Measurements from ENCODE around the gene MAPK7.
A peak's percentile ranks its signal among the peaks of the same experiment; 100 is the strongest.

The MAPK7 gene

DNA sequence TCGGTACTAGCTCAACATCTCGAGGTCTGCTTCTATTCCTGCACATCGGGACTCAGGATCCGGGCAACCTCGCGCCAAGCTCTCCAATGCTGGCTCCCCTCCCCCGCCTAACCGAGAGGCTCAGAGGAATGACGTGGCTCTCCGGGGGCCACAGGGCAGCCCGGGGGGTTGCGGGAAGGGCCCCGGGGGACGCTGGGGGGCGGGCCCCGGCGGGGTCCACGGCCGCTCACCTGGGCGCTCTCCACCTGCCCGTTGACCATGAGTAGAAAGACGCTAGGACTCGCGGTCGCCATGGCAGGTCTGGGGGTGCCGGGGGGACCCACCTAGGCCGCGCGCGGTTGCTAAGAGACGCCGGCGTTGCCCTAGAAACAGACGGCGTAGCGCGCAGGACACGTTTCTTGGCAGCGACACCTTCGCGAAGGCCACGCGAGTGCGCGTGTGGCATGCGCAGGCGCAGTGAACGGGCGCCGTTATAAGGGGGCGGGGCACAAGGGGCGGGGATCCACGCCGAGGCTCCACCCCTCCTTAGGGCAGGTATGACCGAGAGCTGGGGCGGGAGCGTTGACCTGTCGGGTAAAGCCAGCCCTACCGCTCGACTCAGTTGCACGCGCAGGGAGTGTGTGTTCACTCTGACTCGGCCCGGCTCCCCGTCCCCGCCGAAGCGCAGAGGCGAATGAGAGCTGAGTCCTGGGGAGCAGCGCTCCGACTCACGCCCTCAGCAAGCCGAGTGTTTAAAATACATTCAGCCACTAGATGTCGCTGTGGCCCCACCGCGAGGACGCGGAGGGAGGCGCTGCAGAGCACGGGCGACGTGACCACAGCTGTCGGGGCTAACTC, 15.8 kb upstream of the MAPK7 start, which contains the start of gene B9D1:
TSS of gene B9D1 (minus strand) at position 447 of the 837 bp plus-strand sequence. CDS start at position 293, 154 bp downstream.
- peak; percentile 84 to 96 (median 93) for DNase-seq (ENCODE audit: low read depth in 3 of 3, low spot score in 1 of 3)

DNA sequence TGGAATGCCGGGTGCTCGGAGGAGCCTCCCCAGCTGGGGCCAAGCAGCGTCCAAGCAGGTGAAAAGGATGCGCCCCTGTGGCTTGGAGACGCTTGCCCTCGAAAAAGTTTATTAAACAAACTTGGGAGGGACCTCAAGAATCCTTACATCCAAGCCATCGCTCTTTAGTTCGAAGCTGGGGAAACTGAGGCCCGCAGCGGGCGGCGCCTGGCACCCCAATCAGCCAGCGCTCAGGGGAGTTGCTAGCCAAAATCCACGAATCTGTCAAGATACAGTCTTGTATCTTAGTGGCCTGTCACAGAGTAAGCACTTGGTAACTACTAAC, 15.2 kb upstream of the MAPK7 start:
- DNase-seq (ENCODE audit: low read depth in 3 of 3, low spot score in 1 of 3): no peak

DNA sequence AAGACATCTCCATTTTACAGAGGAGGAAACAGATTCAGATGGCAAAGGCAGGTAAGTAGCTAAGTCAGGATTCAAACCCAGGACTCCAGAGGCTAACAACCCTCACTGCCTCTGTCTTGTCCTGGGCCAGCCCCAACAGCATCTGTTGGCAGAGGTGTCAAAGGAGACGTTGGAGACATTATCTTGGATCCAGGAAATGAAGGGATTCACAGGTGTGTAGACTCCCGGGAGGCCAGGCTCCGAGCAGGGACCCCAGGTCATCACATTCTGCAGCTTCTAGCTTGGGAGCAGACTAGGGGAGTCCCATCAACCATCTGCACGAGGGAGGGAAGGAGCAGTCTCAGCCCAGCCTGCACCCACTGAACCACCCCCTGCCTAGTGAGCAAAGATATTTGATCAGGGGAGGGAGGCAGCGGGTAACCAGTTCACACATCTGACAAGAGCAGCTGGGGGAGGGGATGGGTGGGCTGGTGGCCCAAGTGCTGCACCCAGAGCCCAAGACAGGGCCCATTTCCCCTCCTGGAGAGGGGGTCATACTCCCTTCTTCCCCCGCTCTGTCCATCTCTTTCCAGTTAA, 14.8 kb upstream of the MAPK7 start:
- no peak for DNase-seq (ENCODE audit: low read depth in 3 of 3, low spot score in 1 of 3)

DNA sequence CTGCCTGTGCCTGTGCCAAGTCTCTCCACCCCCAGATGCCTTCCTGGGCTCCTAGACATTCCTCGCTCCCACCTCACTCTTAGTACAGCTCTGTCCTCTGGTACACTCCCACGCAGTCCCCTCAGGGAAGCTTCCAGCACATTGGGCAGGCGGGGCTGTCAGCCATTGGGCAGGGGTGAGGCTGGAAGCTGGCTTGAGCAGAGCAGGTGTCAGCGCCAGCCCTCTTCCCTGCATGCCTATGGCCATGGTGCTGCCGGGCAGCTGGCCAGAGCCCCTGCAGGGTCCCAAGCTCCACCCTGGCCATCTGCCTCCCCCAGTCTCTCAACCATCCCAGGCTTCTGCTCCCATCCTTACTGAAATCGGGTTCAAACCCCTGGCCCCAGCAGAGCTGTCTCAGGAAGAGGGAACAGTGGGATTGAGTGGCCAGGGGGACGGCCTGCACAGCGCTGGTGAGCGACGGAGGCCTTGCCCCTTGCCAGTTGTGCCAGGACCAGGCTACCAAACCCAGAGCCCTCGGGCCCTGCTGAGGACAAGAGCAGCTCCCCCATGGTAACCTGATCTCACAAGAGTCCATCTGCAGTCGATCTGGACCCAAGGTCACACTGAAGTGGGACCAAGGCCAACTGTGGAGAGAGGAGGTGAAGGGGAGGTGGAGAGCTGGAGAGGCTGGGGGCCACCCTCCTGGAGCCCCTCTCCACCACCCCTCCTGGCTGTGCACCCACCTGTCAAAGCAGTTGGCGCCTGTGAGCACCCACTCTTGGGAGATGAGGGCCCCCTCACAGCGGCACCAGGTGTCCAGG, 13.4 kb upstream of the MAPK7 start:
- no peak for DNase-seq (ENCODE audit: low read depth in 3 of 3, low spot score in 1 of 3)

DNA sequence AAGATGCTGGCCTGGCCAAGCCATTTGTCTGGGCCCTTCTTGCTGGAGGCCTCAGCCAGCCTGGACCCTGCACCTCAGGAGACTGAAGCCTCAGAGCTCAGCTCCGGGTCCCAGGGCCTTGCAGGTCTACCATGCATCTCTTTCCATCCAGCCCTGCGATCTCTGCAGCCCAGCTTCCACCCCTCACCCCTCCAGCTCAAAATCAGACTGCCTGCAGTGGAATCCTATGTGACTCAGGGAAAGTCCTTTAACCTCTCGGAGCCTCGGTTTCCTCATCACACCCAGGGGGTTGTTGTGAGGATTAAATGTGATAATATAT, 12.8 kb upstream of the MAPK7 start:
- DNase-seq (ENCODE audit: low read depth in 3 of 3, low spot score in 1 of 3): no peak

DNA sequence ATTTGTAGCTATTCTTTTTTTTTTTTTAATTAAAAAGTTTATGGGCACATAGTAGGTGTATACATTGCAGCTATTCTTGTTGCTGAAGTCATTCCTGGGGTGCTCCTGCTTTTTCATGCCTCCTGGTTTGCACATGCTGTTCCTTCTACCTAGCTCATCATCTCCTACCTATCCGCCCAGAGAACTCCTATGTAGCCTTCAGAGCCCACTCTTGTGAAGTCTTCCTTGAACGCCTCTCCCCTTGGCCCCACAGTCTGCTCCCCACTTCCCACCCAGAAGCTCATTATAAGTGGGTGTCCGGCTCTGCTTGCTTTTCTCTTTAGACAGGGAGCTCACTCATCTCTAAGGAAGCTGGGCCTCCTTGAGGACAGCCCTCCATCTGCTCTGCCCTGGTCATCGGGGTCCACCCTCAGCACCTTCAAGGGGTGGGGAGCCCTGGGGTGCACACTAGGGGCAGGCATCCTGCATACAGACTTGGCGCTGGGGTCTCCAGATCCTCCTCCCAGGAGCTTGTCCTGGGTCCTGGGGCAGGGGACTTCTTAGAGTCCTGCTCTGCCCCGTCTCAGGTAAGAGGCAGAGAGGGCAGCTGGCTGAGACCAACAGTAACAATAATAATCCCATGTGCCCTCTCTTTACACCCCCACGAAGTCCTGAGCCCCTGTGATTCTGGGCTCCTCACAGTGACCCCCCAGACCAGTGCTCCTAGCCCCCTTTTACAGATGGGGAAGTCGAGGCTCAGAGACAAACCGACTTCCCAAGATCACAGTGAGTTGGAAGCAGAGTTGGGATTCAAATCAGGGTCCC, 12.3 kb upstream of the MAPK7 start:
- DNase-seq (ENCODE audit: low read depth in 3 of 3, low spot score in 1 of 3): no peak

DNA sequence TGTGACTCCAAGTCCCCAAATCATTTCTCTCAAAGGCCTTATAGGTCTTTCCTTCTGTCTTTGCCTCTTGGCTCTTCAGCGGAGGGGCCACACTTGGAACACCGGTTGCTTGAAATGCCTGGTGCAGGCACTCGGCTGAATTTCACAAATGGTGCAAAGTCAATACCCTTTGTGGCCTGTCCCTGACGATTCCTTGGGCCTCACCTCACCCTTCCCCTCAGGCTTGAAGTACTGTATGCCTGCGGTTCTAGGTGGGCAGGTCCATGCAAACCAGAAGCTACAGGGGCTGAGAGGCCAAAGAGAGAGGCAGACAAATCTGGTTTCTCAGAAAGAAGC, 11.7 kb upstream of the MAPK7 start:
- DNase-seq (ENCODE audit: low read depth in 3 of 3, low spot score in 1 of 3): no peak

DNA sequence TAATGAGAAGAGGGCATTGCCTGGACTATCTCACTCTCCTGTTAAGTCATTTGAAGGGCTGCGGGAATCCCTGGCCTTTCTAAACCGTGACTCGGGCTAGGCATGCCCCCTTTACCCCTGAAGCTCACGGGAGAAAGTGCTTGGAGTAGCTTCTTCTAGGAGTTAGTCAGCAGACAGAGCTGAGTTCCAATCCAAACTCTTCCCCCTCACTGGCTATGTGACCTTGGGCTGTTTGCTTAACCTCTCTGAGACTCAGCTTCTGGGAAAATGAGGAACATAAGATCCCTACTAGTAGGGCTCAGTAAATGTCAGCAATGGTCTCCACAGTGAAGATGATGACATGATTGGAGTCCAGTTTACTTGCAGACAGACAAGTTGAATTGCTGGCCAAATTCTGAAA, 10.1 kb upstream of the MAPK7 start:
- no peak for DNase-seq (ENCODE audit: low read depth in 3 of 3, low spot score in 1 of 3)

DNA sequence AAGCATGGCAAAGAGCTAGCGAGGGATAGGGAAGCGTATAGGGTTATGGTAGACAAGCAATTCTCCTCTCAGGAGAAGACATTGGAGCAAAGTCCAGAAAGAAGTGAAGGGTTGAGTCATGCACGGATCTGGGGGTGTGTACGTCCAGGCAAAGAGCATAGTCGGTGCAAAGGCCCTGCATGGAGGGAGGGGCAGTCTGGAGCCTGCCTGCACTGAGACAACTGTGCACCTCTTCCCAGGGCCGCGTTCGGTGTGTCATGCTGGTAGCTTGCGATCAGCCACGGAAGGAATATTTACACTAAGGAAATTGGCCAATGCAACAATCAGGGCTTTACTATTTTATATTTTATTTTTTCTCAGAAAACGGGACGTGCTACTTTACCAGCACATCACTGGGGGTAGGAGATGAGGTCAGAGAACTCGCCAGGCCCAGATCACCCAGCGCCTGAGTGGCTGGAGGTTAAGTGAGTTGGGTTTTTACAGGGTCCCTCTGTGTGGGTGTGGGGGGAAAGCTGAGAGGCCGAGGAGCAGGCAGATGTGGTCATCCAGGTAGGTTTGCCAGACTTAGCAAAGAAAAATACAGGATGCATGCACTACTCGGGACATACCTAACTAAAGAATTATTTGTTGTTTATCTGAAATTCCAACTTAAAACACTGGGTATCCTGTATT, 9.1 kb upstream of the MAPK7 start:
- DNase-seq (ENCODE audit: low read depth in 3 of 3, low spot score in 1 of 3): no peak

DNA sequence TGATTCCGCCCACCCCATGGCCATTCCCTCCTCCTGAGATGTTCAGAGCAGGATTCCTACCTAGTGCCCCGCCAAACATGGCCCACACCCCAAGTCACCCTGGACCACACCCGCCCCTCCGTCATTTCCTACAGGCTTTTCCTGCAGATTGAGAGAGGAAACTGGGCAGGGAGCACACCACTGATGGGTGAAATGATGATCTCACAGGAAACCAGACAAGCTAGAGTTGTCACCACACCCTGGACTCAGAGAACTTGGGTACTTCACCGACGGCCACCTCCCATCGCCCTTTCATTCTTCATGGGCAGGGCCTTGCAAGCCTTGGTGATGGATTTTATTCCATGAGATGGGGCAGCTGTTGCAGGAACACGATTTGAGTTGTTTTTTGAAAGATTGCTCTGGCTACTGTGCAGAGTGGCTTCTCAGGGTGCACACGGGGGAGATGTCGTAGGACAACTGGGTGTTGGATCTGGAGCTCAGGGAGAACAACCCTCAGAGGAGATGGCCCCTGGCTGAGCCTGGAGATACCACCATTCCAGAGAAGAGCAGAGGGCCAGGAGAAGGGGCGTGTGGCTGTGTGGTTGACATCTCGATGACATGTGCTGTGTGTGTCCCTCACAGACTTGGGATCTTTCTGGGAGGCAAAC, 8.3 kb upstream of the MAPK7 start:
- no peak for DNase-seq (ENCODE audit: low read depth in 3 of 3, low spot score in 1 of 3)

DNA sequence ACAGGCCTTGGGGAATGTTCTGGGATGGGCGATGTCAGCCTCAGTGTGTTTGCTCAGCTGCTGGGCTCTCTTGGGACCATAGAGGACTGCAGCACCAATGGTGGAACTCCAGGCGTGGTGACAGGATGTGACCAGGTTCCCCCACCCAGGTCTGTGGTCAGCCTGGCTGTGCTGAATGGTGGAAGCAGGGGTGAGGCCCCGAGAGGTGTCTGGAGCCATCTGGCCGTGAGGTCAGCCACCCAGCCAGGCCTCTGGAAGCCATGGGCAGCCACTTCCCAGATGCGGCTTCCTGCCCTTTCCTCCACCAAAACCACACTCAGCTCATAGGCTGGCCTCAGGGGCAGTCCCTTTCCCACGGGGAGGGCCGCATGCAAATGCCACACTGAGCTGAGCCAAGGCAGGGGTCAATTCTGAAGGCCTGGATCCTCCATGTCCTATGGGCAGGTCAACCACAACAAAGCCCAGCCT, 7.8 kb upstream of the MAPK7 start:
- no peak for DNase-seq (ENCODE audit: low read depth in 3 of 3, low spot score in 1 of 3)

DNA sequence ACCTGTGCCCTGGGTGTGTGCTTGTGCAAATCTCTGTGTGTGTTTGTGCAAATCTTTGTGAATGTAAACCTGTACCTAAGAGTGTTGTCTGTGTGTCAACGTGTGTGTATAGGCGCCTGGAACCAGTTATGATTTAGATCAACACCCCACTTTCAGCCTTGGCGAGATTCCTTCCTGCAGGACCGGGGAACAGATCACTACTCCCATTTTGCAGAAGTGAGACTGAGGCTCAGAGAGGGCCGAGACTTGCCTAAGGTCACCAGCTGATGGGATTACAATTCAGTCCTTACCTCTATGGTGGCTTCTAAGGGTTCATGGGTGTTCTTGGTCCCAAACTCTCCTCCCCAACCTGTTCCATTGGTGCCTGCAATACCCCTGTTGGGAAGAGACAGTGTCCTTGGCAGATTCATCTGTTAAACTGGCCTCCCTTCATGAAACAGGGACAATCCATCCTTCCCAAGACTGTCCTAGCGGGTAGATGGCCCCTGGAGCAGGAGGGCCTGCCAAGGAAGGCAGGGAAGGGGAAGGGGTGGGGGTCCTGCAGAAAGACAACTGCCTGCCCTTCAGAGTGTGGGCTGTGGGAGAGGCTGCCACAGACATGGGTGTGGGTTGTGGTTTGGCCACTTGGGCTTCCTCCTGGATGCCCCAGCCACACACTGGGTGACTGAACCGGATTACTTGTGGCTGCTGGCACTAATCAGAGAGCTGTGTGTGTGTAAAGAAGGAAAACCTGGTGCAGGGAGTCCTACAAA, 6.9 kb upstream of the MAPK7 start:
- no peak for DNase-seq (ENCODE audit: low read depth in 3 of 3, low spot score in 1 of 3)

DNA sequence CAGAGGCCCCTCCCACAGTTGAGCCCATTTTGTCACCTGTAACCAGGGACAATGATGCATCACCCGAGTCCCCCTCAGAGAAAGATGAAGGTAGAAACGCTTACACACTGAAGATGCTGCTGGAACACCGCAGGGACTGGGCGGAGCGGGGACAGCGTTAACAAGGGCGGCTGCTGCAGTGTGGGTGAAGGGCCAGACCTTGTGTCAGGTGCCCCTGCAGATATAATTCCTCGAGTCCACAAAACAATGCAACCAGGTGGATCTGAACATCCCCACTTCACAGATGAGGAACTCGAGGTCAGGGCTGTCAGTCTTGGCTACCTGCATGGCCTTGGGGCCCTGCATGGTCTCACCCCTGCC, 6.3 kb upstream of the MAPK7 start:
- no peak for DNase-seq (ENCODE audit: low read depth in 3 of 3, low spot score in 1 of 3)

DNA sequence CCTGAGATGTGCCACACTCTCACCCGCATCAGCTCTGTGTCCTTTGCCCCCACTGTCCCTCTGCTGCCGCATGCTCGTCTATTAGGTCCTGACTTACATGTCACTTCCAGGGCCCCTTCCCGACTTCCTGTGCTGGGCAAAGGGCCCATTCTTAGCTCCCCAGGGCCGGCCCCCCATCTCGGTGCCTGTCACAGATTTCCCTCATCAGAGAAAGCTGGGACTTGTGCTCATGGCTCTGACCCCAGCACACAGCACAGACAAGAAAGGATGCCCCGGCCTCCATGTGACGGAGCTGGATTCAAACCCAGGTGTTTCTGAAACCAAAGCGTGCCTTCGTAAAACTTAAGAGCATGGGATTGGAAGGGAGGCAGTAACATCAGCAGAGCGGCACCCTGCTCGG, 5.9 kb upstream of the MAPK7 start:
- DNase-seq (ENCODE audit: low read depth in 3 of 3, low spot score in 1 of 3): no peak

DNA sequence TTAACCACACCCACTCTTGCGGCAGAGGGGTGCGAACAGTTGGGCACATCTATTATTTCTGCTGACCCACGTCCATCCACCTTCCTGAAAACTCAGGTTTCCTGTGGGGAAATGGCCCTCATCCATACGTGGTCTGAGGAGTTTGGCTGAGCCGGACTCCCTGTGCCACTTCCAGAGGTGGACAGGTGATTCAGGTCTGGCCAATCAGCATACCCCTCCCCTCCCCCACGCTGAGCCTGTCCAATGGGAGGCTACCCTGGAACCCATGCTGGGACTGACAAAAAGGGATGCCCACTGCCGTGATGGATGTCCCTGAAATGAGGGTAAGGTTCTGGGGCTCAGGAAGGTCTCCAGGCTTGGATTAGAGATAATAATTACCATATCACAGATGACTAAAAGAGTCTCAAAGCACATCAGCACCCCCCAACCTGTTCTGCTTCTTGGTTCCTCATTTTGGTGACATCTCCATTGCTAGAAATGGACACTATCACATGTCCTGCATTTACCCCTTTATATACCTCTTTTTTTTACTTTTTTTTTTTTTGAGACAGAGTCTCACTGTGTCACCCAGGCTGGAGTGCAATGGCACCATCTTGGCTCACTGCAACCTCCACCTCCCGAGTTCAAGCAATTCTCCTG, 5.3 kb upstream of the MAPK7 start:
- no peak for DNase-seq (ENCODE audit: low read depth in 3 of 3, low spot score in 1 of 3)

DNA sequence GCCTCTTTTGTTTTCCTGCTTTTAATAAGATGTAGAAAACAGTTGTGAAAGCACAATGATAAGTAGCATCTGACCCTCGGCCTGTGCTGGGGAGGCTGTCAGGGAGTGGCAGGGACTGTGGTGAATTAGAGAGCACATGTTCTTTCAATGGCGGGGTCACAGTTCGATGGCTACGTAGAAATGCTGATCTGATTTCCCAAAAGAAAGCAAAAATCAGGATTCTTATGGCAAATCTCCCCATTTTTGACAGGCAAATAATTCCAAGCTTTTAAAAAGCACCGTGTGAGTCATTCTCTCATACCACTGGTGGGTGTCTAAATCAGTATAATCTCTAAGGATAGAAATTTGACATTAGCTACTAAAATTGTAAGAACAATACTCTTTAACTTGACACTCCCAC, 4.2 kb upstream of the MAPK7 start:
- no peak for DNase-seq (ENCODE audit: low read depth in 3 of 3, low spot score in 1 of 3)

DNA sequence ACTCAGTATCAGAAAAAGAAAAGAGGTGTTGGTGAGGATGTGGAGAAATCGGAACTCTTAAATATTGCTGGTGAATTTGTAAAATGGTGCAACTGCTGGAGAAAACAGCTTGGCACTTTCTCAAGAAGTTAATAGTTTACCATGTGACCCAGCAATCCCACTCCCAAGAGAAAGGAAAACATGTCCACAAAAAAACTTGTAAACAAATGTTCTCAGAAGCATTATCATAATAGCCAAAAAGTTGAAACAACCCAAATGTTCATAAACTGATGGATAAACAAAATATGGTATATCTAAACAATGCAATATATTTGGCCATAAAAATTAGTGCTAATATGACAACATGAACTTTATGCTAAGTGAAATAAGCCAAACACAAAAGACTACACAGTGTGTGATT, 2.6 kb upstream of the MAPK7 start:
- no peak for DNase-seq (ENCODE audit: low read depth in 3 of 3, low spot score in 1 of 3)

DNA sequence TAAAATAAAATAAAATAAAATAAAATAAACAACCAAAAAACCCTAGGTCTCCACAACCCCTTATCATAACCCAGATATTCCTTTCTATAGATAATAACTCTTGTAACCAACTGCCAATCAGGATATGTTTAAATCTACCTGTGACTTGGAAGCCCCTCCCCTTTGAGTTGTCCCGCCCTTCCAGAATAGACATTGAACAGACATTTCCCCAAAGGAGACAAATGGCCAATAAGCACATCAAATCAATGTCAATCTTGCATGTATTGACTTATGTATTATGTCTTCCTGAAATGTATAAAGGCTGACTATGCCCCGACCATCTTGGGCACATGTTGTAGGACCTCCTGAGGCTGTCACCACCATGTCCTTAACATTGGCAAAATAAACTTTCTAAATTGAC, 1.5 kb upstream of the MAPK7 start:
- no peak for DNase-seq (ENCODE audit: low read depth in 3 of 3, low spot score in 1 of 3)
